Amniotic epithelial cell (primary cell): Measurements from ENCODE around the gene HERC6.
"Not testable (repeated sequence)": the region's sequence is repeated elsewhere in the genome, so short reads cannot be mapped to it uniquely, and the experiment has no call there.

ENCODE experiments used
- DNase-seq: peaks from one replicate; pipeline ENCODE4 v3.0.0-alpha.2; 2010; ENCODE audit warnings: low read depth

Gene HERC6

GRCh38 chr4:88391703-88392102 lies 13.1 kb downstream of the HERC6 start:
- no peak for DNase-seq

GRCh38 chr4:88396681-88397080 lies 18.0 kb downstream of the HERC6 start:
- DNase-seq, result no peak

- no peak for DNase-seq
These were observed 19.7 kb downstream of the HERC6 start for GRCh38 chr4:88398381-88398780.

GRCh38 chr4:88409206-88409605 lies 30.6 kb downstream of the HERC6 start:
- no peak for DNase-seq

- DNase-seq, result no peak
These were observed 31.1 kb downstream of the HERC6 start for GRCh38 chr4:88409789-88410188.

- no peak for DNase-seq
These were observed 32.9 kb downstream of the HERC6 start for GRCh38 chr4:88411491-88412096.

- DNase-seq, result no peak
These were observed 35.1 kb downstream of the HERC6 start for GRCh38 chr4:88413801-88414200.

- no peak for DNase-seq
These were observed 36.1 kb downstream of the HERC6 start for GRCh38 chr4:88414755-88415154.

- DNase-seq, result no peak
These were observed 37.3 kb downstream of the HERC6 start for GRCh38 chr4:88415982-88416381.

- DNase-seq, result no peak
These were observed 39.8 kb downstream of the HERC6 start for GRCh38 chr4:88418411-88418810.

- DNase-seq, result no peak
These were observed 41.2 kb downstream of the HERC6 start for GRCh38 chr4:88419874-88420273.

- no peak for DNase-seq
These were observed 42.2 kb downstream of the HERC6 start for GRCh38 chr4:88420844-88421243.

GRCh38 chr4:88422403-88422802 lies 43.8 kb downstream of the HERC6 start:
- DNase-seq, result no peak

- DNase-seq, result no peak
These were observed 50.7 kb downstream of the HERC6 start for GRCh38 chr4:88429401-88429800.

- DNase-seq, result no peak
These were observed 57.5 kb downstream of the HERC6 start for GRCh38 chr4:88435987-88436693.

GRCh38 chr4:88437873-88438272 lies 59.2 kb downstream of the HERC6 start:
- DNase-seq, result not testable (repeated sequence)

GRCh38 chr4:88439161-88439760 lies 60.6 kb downstream of the HERC6 start:
- DNase-seq, result no peak

- DNase-seq, result no peak
These were observed 61.5 kb downstream of the HERC6 start for GRCh38 chr4:88440146-88440545.

GRCh38 chr4:88441696-88442095 lies 63.0 kb downstream of the HERC6 start:
- DNase-seq, result peak; percentile 43

- DNase-seq, result no peak
These were observed 64.1 kb downstream of the HERC6 start for GRCh38 chr4:88442689-88443191.

- no peak for DNase-seq
These were observed 64.8 kb downstream of the HERC6 start for GRCh38 chr4:88443486-88443885.

- DNase-seq, result no peak
These were observed 66.6 kb downstream of the HERC6 start for GRCh38 chr4:88445252-88445651.

- DNase-seq, result no peak
These were observed 67.5 kb downstream of the HERC6 start for GRCh38 chr4:88446124-88446523.
